Heart left ventricle (tissue), 16 donors: ENCODE results near the gene RMND5B. TPM values are rescaled to one million over a fixed set of nuclear protein-coding genes. Genes with fewer than 3 reads are reported as not detected.

Experiments
- ATAC-seq, 4 donors: fragments of 200-7000 bp; cut with Tn5 transposase; one replicate each; pipeline ENCODE4 v1.9.1; 2020 to 2022; ENCODE audit warnings: moderate library complexity in 4 of 4, mild to moderate bottlenecking in 3 of 4, moderate number of reproducible peaks in 1 of 4
- DNase-seq, 5 donors: peaks; one replicate each; pipeline ENCODE4 v3.0.0-alpha.2; 2020
- H3K27ac ChIP-seq, 12 donors: fragments of 200-600 bp; sonication (generic) in 4 of 12; one replicate each; pipeline versions ENCODE4 v1.5.0 to v1.8.0; 2016 to 2022; ENCODE audit warnings: mild to moderate bottlenecking in 2 of 12
- H3K27me3 ChIP-seq, 9 donors: fragments of 200-600 bp; sonication (generic) in 2 of 9; one replicate each; pipeline versions ENCODE4 v1.5.1 to v1.8.0; 2016 to 2022; ENCODE audit warnings: mild to moderate bottlenecking in 3 of 9
- H3K36me3 ChIP-seq, 9 donors: fragments of 200-600 bp; sonication (generic) in 2 of 9; one replicate each; pipeline versions ENCODE4 v1.5.0 to v1.8.0; 2018 to 2022; ENCODE audit warnings: mild to moderate bottlenecking in 2 of 9
- H3K4me1 ChIP-seq, 12 donors: fragments of 200-600 bp; sonication (generic) in 4 of 12; one replicate each; pipeline versions ENCODE4 v1.5.0 to v1.8.0; 2016 to 2022; ENCODE audit warnings: mild to moderate bottlenecking in 3 of 12
- H3K4me3 ChIP-seq, 12 donors: fragments of 200-600 bp; sonication (generic) in 4 of 12; one replicate each; pipeline versions ENCODE4 v1.5.0 to v1.8.0; 2017 to 2022; ENCODE audit warnings: mild to moderate bottlenecking in 9 of 12, moderate library complexity in 4 of 12
- H3K9me3 ChIP-seq, 12 donors: fragments of 200-600 bp; sonication (generic) in 4 of 12; one replicate each; pipeline versions ENCODE4 v1.5.0 to v1.8.0; 2016 to 2022; ENCODE audit warnings: mild to moderate bottlenecking in 1 of 12
- POLR2A ChIP-seq, 2 donors: fragments of 450-650 bp; IDR thresholded peaks; one replicate each; pipeline ENCODE4 v1.6.1; 2017; ENCODE audit warnings: antibody characterized with exemption in 2 of 2, mild to moderate bottlenecking in 2 of 2, moderate library complexity in 2 of 2
- WGBS, 4 donors: extraction: QIAGEN DNeasy Blood & Tissue Kit in 2 of 4; methylation state at CpG; one replicate each; pipeline versions ENCODE4 v1.1.5 to v1.1.7; 2013 to 2018; 5-methylcytosine and 5-hydroxymethylcytosine counted together
- intact Hi-C, 10 donors: fragments of 100-400 bp; cut with DNase I; formaldehyde crosslinking; loops; one replicate each; pipeline versions ENCODE4 v1.11.1 to v1.14.2; 2022
- polyA plus RNA-seq, 2 donors: library from polyadenylated mRNA; stranded (reverse); fragments of 200-250 nt; gene quantifications; one replicate each; pipeline ENCODE4 v1.2.3, GENCODE V29; 2013
- total RNA-seq, 9 donors: library from RNA; depleted of rRNA in 2 of 9; stranded (reverse); fragments of >200 nt in 2 of 9; fragmentation: NEBNext Ultra II Directional in 3 of 9; extraction: Animal tissue kit (Norgen Biotek cat#: 25700) in 3 of 9; gene quantifications; one replicate each; pipeline versions ENCODE4 v1.1.0 to v1.2.4, GENCODE V29; 2016 to 2023
- TF ChIP-seq, protein P1 (sequence below), 12 donors: fragments of 200-600 bp; sonication (generic) in 4 of 12; IDR thresholded peaks; one replicate each; pipeline versions ENCODE4 v1.5.0 to v1.8.0; 2018 to 2022; ENCODE audit warnings: antibody characterized with exemption in 12 of 12, mild to moderate bottlenecking in 5 of 12
- donor health status: ischemic (EF 13 %, LVEDD 7.1; RV severe dilation, severe dysfunction).
- donor health status: healthy with polysubstance abuse.
- donor health status: DM: no; HTN: yes; CAD: no.
- donor health status: DM: no; HTN: no; CAD: no.
- donor health status: ischemic (EF 25% LVEDD 6.9; RV normal size, moderate dysfunction).
- donor health status: ischemic (EF 25% LVEDD 5.7; RV mildly dilated, moderate dysfunction).
- donor health status: healthy.
- donor health status: DM: yes; HTN: yes; CAD: no.
- donor health status: ischemic (EF 35%, LVEDD 5.7; RV mildly dilated, moderate dysfunction).
- donor health status: nonischemic (EF 11% LVEDD 7.7; RV severe dilation, severe dysfunction).
- donor health status: DM: yes; HTN: yes; CAD: no.
- donor health status: PGD.
- donor health status: ischemic (EF 29% LVEDD 5.4; RV normal size, mild dysfunction).
- donor health status: nonischemic (EF 23%, LVEDD 6.1; RV moderate dilation, normal function).

RMND5B gene
- total and polyA plus RNA-seq, 11 donors: 26.4 to 42.2 (median 32.7) TPM

DNA sequence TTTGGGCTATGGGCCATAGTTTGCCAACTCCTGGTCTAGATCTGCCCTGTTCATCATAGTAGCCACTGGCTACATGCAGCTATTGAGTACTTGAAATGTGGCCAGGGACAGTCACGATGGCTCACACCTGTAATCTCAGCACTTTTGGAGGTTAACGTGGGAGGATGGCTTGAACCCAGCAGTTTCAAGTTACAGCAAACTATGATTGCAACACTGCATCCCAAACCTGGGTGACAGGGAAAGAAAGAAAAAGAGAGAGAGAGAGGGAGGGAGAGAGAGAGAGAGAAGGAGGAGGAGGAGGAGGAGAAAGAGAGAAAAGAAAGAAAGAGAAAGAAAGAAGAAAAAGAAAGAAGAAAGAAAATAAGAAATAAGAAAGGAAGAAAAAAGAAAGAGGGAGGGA lies 61.4 kb downstream of the RMND5B start:
- WGBS, 4 donors: 56 to 68% (median 61%) methylated on average over 2 of the region's 2 CpGs
- no peak for DNase-seq
- ATAC-seq: no peak

DNA sequence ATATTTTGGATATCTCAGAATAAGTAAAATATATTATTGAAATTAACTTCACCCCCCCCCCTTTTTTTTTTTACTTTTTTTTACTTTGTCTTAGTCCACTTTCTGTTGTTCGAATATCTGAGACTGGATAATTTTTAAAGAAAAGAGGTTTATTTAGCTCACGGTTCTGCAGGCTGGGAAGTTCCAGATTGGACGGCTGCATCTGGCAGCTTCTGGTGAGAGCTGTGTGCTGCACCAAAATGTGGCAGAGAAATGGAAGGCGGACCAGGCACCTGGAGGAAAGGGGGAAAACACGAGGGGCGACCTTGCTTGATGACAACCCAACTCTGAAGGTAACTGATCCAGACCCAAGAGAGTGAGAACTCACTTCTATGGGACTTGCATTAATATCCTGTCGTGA lies 62.0 kb downstream of the RMND5B start:
- 86 to 90% (median 89%) methylated on average over 7 of the region's 7 CpGs for WGBS, 4 donors
- peaks cover 0 to 8% (median 0%) of the 10 kb centered on the region in 12 donors for H3K4me1 ChIP-seq
- intact Hi-C loops: no loop called here
- ATAC-seq: no peak
- DNase-seq: no peak
- peaks cover 0 to 15% (median 0%) of the 10 kb centered on the region in 9 donors for H3K27me3 ChIP-seq
- no peak overlapping the region for H3K27ac ChIP-seq
- H3K4me3 ChIP-seq: no peak overlapping the region
- H3K36me3 ChIP-seq: no peaks in the 10 kb centered on the region
- TF ChIP-seq, protein P1, sequence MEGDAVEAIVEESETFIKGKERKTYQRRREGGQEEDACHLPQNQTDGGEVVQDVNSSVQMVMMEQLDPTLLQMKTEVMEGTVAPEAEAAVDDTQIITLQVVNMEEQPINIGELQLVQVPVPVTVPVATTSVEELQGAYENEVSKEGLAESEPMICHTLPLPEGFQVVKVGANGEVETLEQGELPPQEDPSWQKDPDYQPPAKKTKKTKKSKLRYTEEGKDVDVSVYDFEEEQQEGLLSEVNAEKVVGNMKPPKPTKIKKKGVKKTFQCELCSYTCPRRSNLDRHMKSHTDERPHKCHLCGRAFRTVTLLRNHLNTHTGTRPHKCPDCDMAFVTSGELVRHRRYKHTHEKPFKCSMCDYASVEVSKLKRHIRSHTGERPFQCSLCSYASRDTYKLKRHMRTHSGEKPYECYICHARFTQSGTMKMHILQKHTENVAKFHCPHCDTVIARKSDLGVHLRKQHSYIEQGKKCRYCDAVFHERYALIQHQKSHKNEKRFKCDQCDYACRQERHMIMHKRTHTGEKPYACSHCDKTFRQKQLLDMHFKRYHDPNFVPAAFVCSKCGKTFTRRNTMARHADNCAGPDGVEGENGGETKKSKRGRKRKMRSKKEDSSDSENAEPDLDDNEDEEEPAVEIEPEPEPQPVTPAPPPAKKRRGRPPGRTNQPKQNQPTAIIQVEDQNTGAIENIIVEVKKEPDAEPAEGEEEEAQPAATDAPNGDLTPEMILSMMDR (IDR thresholded peaks at IDR 0.05): no peak
- TF ChIP-seq POLR2A (IDR thresholded peaks at IDR 0.05): no peak
- no peaks in the 10 kb centered on the region for H3K9me3 ChIP-seq

More for the DNA sequence above, 61.4 kb downstream of the RMND5B start:
- H3K9me3 ChIP-seq: no peaks in the 10 kb centered on the region
- H3K4me1 ChIP-seq: peaks cover 0 to 8% (median 0%) of the 10 kb centered on the region in 12 donors
- no peak overlapping the region for H3K27ac ChIP-seq
- no peak overlapping the region for H3K4me3 ChIP-seq
- TF ChIP-seq, protein P1 (IDR thresholded peaks at IDR 0.05): no peak
- TF ChIP-seq POLR2A (IDR thresholded peaks at IDR 0.05): no peak
- H3K36me3 ChIP-seq: no peaks in the 10 kb centered on the region
- intact Hi-C loops: no loop called here
- peaks cover 0 to 15% (median 0%) of the 10 kb centered on the region in 9 donors for H3K27me3 ChIP-seq

DNA sequence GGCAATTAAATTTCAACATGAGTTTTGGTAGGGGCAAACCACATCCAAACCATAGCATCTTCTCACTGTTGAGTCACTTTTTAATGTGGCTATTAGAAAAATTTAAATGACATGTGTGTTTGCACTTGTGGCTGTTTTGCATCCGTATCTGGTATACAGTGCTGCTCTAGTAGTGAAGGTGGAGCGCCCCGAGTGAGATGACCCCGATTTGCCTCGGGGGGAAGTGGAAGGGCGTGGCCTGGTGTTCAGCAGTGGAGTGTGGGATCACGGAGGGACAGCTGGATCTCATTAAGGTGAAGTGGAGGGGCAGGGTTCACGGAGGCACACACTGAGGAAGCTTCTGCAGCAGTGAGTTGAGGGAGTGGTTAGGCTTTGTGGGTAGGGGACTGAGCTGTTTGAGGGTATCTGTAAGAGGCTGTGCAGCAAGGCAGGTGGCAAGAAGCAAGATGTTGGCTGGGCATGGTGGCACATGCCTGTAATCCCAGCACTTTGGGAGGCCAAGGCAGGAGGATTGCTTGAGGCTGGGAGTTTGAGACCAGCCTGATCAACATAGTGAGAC lies 62.5 kb downstream of the RMND5B start:
- no peak for DNase-seq
- WGBS, 4 donors: 70 to 75% (median 73%) methylated on average over 8 of the region's 8 CpGs
- H3K27me3 ChIP-seq: peaks cover 0 to 15% (median 0%) of the 10 kb centered on the region in 9 donors
- H3K4me3 ChIP-seq: no peak overlapping the region
- ATAC-seq: no peak
- H3K9me3 ChIP-seq: no peaks in the 10 kb centered on the region
- intact Hi-C loops: no loop called here
- no peaks in the 10 kb centered on the region for H3K36me3 ChIP-seq
- peaks cover 0 to 8% (median 0%) of the 10 kb centered on the region in 12 donors for H3K4me1 ChIP-seq
- H3K27ac ChIP-seq: no peak overlapping the region
- TF ChIP-seq, protein P1 (IDR thresholded peaks at IDR 0.05): no peak
- no peak for TF ChIP-seq POLR2A (IDR thresholded peaks at IDR 0.05)

DNA sequence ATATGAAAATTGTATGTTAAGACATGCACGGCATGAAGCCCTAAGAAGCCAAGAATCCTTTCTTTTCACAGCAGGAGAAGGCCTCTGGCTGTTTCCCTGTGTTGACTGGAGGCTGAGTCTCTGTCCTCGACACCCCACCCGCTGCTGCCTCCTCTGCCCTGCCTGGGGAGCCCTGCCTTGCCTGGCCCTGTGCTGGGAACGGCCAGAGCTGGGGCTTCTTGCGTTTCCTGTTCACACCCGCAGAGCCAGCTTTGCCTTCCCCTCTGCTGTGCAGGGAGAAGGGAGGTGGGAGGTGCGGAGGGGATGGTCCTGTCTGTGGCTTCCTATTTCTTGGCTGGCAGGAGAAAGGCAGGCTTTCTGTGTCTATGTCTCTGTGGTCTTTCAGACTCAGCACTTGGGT lies 63.2 kb downstream of the RMND5B start:
- H3K36me3 ChIP-seq: no peaks in the 10 kb centered on the region
- no peak for DNase-seq
- peaks cover 0 to 8% (median 0%) of the 10 kb centered on the region in 12 donors for H3K4me1 ChIP-seq
- no peaks in the 10 kb centered on the region for H3K9me3 ChIP-seq
- 15 to 34% (median 30%) methylated on average over 5 to 7 of the region's 7 CpGs for WGBS, 4 donors
- no peak overlapping the region for H3K4me3 ChIP-seq
- no peak for ATAC-seq
- peaks cover 0 to 15% (median 0%) of the 10 kb centered on the region in 9 donors for H3K27me3 ChIP-seq
- TF ChIP-seq, protein P1 (IDR thresholded peaks at IDR 0.05): no peak
- no peak for TF ChIP-seq POLR2A (IDR thresholded peaks at IDR 0.05)
- intact Hi-C loops: no loop called here
- H3K27ac ChIP-seq: no peak overlapping the region
